Pancreas (tissue), 10 donors: Measurements from ENCODE around the gene CT45A8. TPM values are rescaled to one million over a fixed set of nuclear protein-coding genes. Genes with fewer than 3 reads are reported as not detected.
"Not testable (repeated sequence)": the region's sequence is repeated elsewhere in the genome, so short reads cannot be mapped to it uniquely, and the experiment has no call there.

Experiments
- ATAC-seq, 4 donors: fragments of 200-7000 bp; cut with Tn5 transposase; one replicate each; pipeline versions ENCODE4 v1.8.0 to v1.9.1; 2020; ENCODE audit warnings: mild to moderate bottlenecking in 4 of 4, moderate library complexity in 4 of 4
- DNase-seq, 6 donors: peaks; one replicate each; pipeline ENCODE4 v3.0.0-alpha.2; 2020
- FAIRE-seq: peaks from 2 replicates; lab custom pipeline; 2012; peaks lifted over from hg19 to GRCh38; lab: Jason Lieb, UNC
- H3K27ac ChIP-seq, 4 donors: fragments of 200-600 bp; sonication (generic); 1 replicate in 3 of 4; 2 replicates in 1 of 4; pipeline versions ENCODE4 v1.5.0 to v1.8.0; 2020
- H3K27me3 ChIP-seq, 4 donors: fragments of 200-600 bp; one replicate each; pipeline ENCODE4 v1.8.0; 2021
- H3K36me3 ChIP-seq, 3 donors: fragments of 200-600 bp; sonication (generic) in 1 of 3; one replicate each; pipeline versions ENCODE4 v1.5.0 to v1.8.0; 2020 to 2021
- H3K4me1 ChIP-seq, 3 donors: fragments of 200-600 bp; one replicate each; pipeline ENCODE4 v1.8.0; 2021
- H3K4me3 ChIP-seq, 4 donors: fragments of 200-600 bp; sonication (generic) in 2 of 4; one replicate each; pipeline versions ENCODE4 v1.5.0 to v1.8.0; 2020 to 2021
- H3K9me3 ChIP-seq, 4 donors: fragments of 200-600 bp; one replicate each; pipeline ENCODE4 v1.8.0; 2021
- WGBS, 2 donors: extraction: QIAGEN DNeasy Blood & Tissue Kit; methylation state at CpG; one replicate each; pipeline ENCODE4 v1.1.7; 2013; 5-methylcytosine and 5-hydroxymethylcytosine counted together
- intact Hi-C, 3 donors: fragments of 100-400 bp; cut with DNase I; formaldehyde crosslinking; loops; one replicate each; pipeline versions ENCODE4 v1.11.1 to v1.14.2; 2022
- polyA plus RNA-seq, 2 donors: library from polyadenylated mRNA; stranded (reverse); fragments of 200-250 nt; gene quantifications; one replicate each; pipeline ENCODE4 v1.2.3, GENCODE V29; 2013
- total RNA-seq, 6 donors: library from RNA; stranded (reverse); fragmentation: NEBNext Ultra II Directional in 4 of 6; extraction: Animal tissue kit (Norgen Biotek cat#: 25700) in 4 of 6; gene quantifications; one replicate each; pipeline versions ENCODE4 v1.2.1 to v1.2.4, GENCODE V29; 2021 to 2023
- donor health status: healthy with polysubstance abuse.
- donor health status: DM: no; HTN: no; CAD: no; lungs with moderate emphysema.
- donor health status: DM: no; HTN: no; CAD: no.
- donor health status: control.
- donor health status: control.
- donor health status: Bipolar disorder and iron deficiency.
- donor health status: DM: yes; HTN: yes; CAD: no.
- donor health status: DM: no; HTN: no; CAD: no.
- donor health status: DM: no; HTN: no; CAD: no.
- donor health status: DM: yes; HTN: yes; CAD: no.

The CT45A8 gene
- total and polyA plus RNA-seq, 8 donors, result not detected

GRCh38 chrX:135819912-135820311, 34.4 kb downstream of the CT45A8 start, which contains the start of gene CT45A2:
CT45A2 (minus strand) TSS chrX:135820012; CDS start chrX:135816265, 3,747 bp downstream.
- intact Hi-C loops, H3K4me3 ChIP-seq, FAIRE-seq, H3K9me3 ChIP-seq, ATAC-seq, H3K27me3 ChIP-seq, H3K4me1 ChIP-seq, H3K36me3 ChIP-seq, H3K27ac ChIP-seq, DNase-seq: not testable (repeated sequence)
- WGBS, 2 donors, result no CpG with 5 or more reads among the region's 17 CpGs

GRCh38 chrX:135802687-135803086, 51.7 kb downstream of the CT45A8 start, which contains the start of gene CT45A6:
CT45A6 (minus strand) TSS chrX:135802787; CDS start chrX:135798993, 3,794 bp downstream.
- ATAC-seq, intact Hi-C loops, H3K4me3 ChIP-seq: not testable (repeated sequence)

More at GRCh38 chrX:135802687-135803086, 51.7 kb downstream of the CT45A8 start, which contains the start of gene CT45A6:
- FAIRE-seq, DNase-seq, H3K27ac ChIP-seq, H3K36me3 ChIP-seq, H3K9me3 ChIP-seq, H3K4me1 ChIP-seq, H3K27me3 ChIP-seq: not testable (repeated sequence)
- no CpG with 5 or more reads among the region's 16 CpGs for WGBS, 2 donors

Other genes with a start within 250 kb of the CT45A8 start
- not detected for gene CT45A1, start 140.9 kb downstream of the CT45A8 start, total RNA-seq
- gene CT45A1, start 140.9 kb downstream of the CT45A8 start, polyA plus RNA-seq, result not detected
- gene CT45A3, start 86.3 kb downstream of the CT45A8 start, total RNA-seq, result not detected
- gene CT45A3, start 86.3 kb downstream of the CT45A8 start, polyA plus RNA-seq, result not detected
- gene CT45A5, start 69.0 kb downstream of the CT45A8 start, total RNA-seq, result not detected
- gene CT45A5, start 69.0 kb downstream of the CT45A8 start, polyA plus RNA-seq, result not detected
- gene CT45A6, start 51.8 kb downstream of the CT45A8 start, total RNA-seq, result not detected
- not detected for gene CT45A6, start 51.8 kb downstream of the CT45A8 start, polyA plus RNA-seq
- not detected for gene CT45A2, start 34.5 kb downstream of the CT45A8 start, total RNA-seq
- not detected for gene CT45A2, start 34.5 kb downstream of the CT45A8 start, polyA plus RNA-seq
- gene CT45A7, start 17.3 kb downstream of the CT45A8 start, total RNA-seq, result not detected
- gene CT45A7, start 17.3 kb downstream of the CT45A8 start, polyA plus RNA-seq, result not detected
- gene CT45A9, start 17.3 kb upstream of the CT45A8 start, total RNA-seq, result not detected
- not detected for gene CT45A9, start 17.3 kb upstream of the CT45A8 start, polyA plus RNA-seq
- not detected for gene CT45A10, start 38.9 kb upstream of the CT45A8 start, total RNA-seq
- not detected for gene CT45A10, start 38.9 kb upstream of the CT45A8 start, polyA plus RNA-seq
- gene SAGE1, start 39.2 kb upstream of the CT45A8 start, total RNA-seq, result under 1 TPM in 1 of 6 donors, not detected in 5; 0.47 TPM
- gene SAGE1, start 39.2 kb upstream of the CT45A8 start, polyA plus RNA-seq, result not detected
- gene MMGT1, start 119.5 kb upstream of the CT45A8 start, total RNA-seq, result 10 to 100 TPM in 4 of 6 donors, 1 to 10 TPM in 2; 6.7 to 15.6 (median 11.7) TPM
- gene MMGT1, start 119.5 kb upstream of the CT45A8 start, polyA plus RNA-seq, result 1 to 10 TPM; 1.4 to 7.0 TPM
- 1 to 10 TPM; 2.1 to 8.3 (median 4.4) TPM for gene SLC9A6, start 130.9 kb upstream of the CT45A8 start, total RNA-seq
- gene SLC9A6, start 130.9 kb upstream of the CT45A8 start, polyA plus RNA-seq, result 1 to 10 TPM; 2.8 to 6.2 TPM